ENCODE measurements around the gene DLGAP4.

Gene DLGAP4

DNA sequence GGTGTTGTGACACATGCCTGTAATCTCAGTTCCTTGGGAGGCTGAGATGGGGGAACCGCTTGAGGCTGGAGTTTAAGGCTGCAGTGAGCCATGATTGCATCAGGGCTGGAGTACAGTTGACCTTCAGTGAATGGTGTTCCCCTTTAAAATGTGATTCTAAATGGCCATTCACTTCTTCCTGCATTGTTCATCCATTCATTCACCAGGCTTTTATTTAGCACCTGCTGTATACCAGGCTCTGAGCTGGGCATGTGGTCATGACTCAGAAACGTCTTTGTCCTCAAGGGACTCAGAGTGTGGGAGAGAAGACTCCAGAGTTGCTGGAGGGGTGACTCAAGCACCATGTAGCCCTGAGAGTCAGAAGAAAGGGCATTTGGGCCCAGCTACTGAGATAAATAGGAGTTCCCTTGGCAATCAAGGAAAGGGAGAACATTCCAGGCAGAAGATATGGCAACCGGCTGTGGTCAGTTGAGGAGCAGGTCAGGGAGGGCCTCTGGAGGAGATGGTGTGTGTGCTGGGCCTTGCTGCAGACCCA, 101.1 kb downstream of the DLGAP4 start:
- TF ChIP-seq, protein P1, sequence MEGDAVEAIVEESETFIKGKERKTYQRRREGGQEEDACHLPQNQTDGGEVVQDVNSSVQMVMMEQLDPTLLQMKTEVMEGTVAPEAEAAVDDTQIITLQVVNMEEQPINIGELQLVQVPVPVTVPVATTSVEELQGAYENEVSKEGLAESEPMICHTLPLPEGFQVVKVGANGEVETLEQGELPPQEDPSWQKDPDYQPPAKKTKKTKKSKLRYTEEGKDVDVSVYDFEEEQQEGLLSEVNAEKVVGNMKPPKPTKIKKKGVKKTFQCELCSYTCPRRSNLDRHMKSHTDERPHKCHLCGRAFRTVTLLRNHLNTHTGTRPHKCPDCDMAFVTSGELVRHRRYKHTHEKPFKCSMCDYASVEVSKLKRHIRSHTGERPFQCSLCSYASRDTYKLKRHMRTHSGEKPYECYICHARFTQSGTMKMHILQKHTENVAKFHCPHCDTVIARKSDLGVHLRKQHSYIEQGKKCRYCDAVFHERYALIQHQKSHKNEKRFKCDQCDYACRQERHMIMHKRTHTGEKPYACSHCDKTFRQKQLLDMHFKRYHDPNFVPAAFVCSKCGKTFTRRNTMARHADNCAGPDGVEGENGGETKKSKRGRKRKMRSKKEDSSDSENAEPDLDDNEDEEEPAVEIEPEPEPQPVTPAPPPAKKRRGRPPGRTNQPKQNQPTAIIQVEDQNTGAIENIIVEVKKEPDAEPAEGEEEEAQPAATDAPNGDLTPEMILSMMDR (IDR thresholded peaks at IDR 0.05; ENCODE audit: low read depth, low read length): no peak
- H3K4me3 ChIP-seq (ENCODE audit: low read depth, low read length): no peak overlapping the region

DNA sequence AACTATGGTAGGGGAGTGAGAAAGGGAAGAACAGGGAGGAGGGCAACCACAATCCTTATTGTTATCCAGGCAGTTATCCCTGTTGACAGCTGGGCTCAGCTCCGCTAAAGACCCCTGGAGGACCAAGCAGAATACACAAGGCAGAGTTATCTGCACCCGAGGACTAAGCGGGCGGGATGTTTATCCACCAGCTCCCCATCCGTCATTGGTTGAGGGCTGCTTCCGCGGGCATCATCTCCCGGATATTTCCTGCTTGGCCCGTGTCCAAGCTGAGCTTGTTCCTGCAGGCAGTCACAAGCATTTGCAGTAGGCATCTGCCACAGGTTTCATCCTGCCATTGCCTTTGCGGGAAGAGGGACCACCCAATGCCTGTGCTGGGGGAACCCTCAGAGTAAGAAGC, 102.1 kb downstream of the DLGAP4 start:
- TF ChIP-seq, protein P1 (IDR thresholded peaks at IDR 0.05; ENCODE audit: low read depth, low read length): no peak

DNA sequence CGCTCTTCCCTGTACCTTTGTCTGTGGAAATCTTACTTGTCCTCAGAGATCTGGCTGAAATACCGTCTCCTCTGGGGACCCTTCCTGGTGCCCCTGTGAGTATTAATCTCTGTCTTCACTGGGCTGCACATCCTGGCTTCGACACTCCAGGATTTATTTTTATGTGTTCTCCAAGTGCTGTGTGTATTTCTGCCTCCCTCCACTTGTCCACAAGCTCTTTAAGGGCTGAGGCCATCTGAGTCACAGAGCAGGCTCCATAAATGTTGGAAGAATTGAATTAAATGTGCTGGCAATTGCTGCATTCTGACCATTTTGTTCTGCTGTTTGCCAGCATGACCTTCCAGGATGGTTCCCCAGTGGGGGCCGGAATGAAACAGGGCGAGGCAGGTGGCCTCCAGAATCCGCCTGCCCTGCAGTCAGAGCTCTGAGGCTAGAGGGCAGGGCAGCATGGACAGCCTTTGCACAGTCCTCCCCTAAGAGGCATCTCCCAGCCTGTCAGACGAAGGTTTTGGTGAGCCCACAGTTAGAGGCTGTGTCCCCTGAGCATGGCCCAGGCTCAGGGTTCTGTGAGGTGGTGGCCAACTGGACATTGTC, 105.8 kb downstream of the DLGAP4 start:
- TF ChIP-seq, protein P1 (IDR thresholded peaks at IDR 0.05; ENCODE audit: low read depth, low read length): no peak
- H3K4me3 ChIP-seq (ENCODE audit: low read depth, low read length): no peak overlapping the region

More for the DNA sequence above, 102.1 kb downstream of the DLGAP4 start:
- no peak overlapping the region for H3K4me3 ChIP-seq (ENCODE audit: low read depth, low read length)

- no peak overlapping the region for H3K4me3 ChIP-seq (ENCODE audit: low read depth, low read length)
- TF ChIP-seq, protein P1 (IDR thresholded peaks at IDR 0.05; ENCODE audit: low read depth, low read length): no peak
These were observed 109.4 kb downstream of the DLGAP4 start for GRCh38 chr20:36415475-36416002.

DNA sequence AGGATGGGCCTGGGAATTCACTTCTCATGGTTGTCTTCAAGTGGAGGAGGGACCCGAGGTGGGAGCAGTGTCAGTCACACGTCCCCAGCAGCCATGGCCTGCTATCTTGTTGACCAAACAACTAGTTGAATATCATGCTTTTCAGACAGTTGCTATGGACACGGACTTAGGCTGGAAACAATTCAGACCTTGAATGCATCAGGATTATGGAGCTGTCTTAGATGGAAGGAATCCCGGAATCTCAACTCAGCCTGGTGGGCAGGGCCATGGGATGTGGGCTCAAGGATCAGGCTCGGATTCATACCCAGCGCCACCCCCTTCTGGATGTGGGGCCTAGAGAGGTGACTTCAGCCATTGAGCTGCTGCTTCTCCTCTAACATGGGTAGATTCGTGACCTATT, 112.6 kb downstream of the DLGAP4 start:
- H3K4me3 ChIP-seq (ENCODE audit: low read depth, low read length): no peak overlapping the region
- TF ChIP-seq, protein P1 (IDR thresholded peaks at IDR 0.05; ENCODE audit: low read depth, low read length): no peak

GRCh38 chr20:36421641-36422040, 115.5 kb downstream of the DLGAP4 start:
- TF ChIP-seq, protein P1 (IDR thresholded peaks at IDR 0.05; ENCODE audit: low read depth, low read length): no peak

GRCh38 chr20:36424314-36424713, 118.2 kb downstream of the DLGAP4 start:
- TF ChIP-seq, protein P1 (IDR thresholded peaks at IDR 0.05; ENCODE audit: low read depth, low read length): no peak
- no peak overlapping the region for H3K4me3 ChIP-seq (ENCODE audit: low read depth, low read length)

More at GRCh38 chr20:36421641-36422040, 115.5 kb downstream of the DLGAP4 start:
- H3K4me3 ChIP-seq (ENCODE audit: low read depth, low read length): no peak overlapping the region

All from WI38 (cell line).